ENCODE measurements around the gene BAMBI.
"Not testable (repeated sequence)": the region's sequence is repeated elsewhere in the genome, so short reads cannot be mapped to it uniquely, and the experiment has no call there.

The BAMBI gene

GRCh38 chr10:28676968-28677887 lies at the start of gene BAMBI:
Gene BAMBI, plus strand, starts transcription at chr10:28677521. Its CDS starts 377 bp downstream, at chr10:28677898.
- peak; percentile 90 for DNase-seq

GRCh38 chr10:28628184-28628893 lies 49.0 kb upstream of the BAMBI start:
- DNase-seq: peak; percentile 71

- no peak for DNase-seq
Observed at GRCh38 chr10:28631896-28632583, 45.3 kb upstream of the BAMBI start.

GRCh38 chr10:28632584-28632945 lies 44.8 kb upstream of the BAMBI start:
- no peak for DNase-seq

GRCh38 chr10:28633750-28634149 lies 43.6 kb upstream of the BAMBI start:
- no peak for DNase-seq

GRCh38 chr10:28637346-28637745 lies 40.0 kb upstream of the BAMBI start:
- no peak for DNase-seq

- no peak for DNase-seq
Observed at GRCh38 chr10:28638392-28638791, 38.9 kb upstream of the BAMBI start.

- no peak for DNase-seq
Observed at GRCh38 chr10:28640551-28640950, 36.8 kb upstream of the BAMBI start.

- DNase-seq: no peak
Observed at GRCh38 chr10:28644647-28645046, 32.7 kb upstream of the BAMBI start.

GRCh38 chr10:28652106-28652505 lies 25.2 kb upstream of the BAMBI start:
- no peak for DNase-seq

GRCh38 chr10:28652703-28653102 lies 24.6 kb upstream of the BAMBI start:
- DNase-seq: no peak

GRCh38 chr10:28658824-28659223 lies 18.5 kb upstream of the BAMBI start:
- DNase-seq: not testable (repeated sequence)

- no peak for DNase-seq
Observed at GRCh38 chr10:28661035-28661434, 16.3 kb upstream of the BAMBI start.

GRCh38 chr10:28663576-28664368 lies 13.5 kb upstream of the BAMBI start:
- peak; percentile 81 for DNase-seq

GRCh38 chr10:28664369-28664740 lies 13.0 kb upstream of the BAMBI start:
- no peak for DNase-seq

- DNase-seq: no peak
Observed at GRCh38 chr10:28666751-28667467, 10.4 kb upstream of the BAMBI start.

- peak; percentile 25 for DNase-seq
Observed at GRCh38 chr10:28668363-28669226, 8.7 kb upstream of the BAMBI start.

- DNase-seq: no peak
Observed at GRCh38 chr10:28669227-28670173, 7.8 kb upstream of the BAMBI start.

- no peak for DNase-seq
Observed at GRCh38 chr10:28674782-28675181, 2.5 kb upstream of the BAMBI start.
